Muscle layer of duodenum (tissue), 2 donors: Measurements from ENCODE around the gene CACNG4.

Experiments
- H3K27ac ChIP-seq: one replicate; pipeline ENCODE4 v1.7.0; 2013; ENCODE audit warnings: mild to moderate bottlenecking, low read length
- H3K27me3 ChIP-seq: one replicate; pipeline ENCODE4 v1.7.0; 2013; ENCODE audit warnings: low read depth, mild to moderate bottlenecking, control low read depth, low read length
- H3K36me3 ChIP-seq, 2 donors: one replicate each; pipeline ENCODE4 v1.7.0; 2013; ENCODE audit warnings: low read length in 2 of 2, control low read depth in 1 of 2, mild to moderate bottlenecking in 1 of 2; ENCODE audit not compliant: insufficient read depth in 2 of 2, control insufficient read depth in 1 of 2
- H3K4me1 ChIP-seq, 2 donors: one replicate each; pipeline ENCODE4 v1.7.0; 2013; ENCODE audit warnings: low read length in 2 of 2, mild to moderate bottlenecking in 2 of 2, control low read depth in 1 of 2, moderate library complexity in 1 of 2; ENCODE audit not compliant: insufficient read depth in 2 of 2, control insufficient read depth in 1 of 2
- H3K4me3 ChIP-seq, 2 donors: one replicate each; pipeline ENCODE4 v1.7.0; 2013; ENCODE audit warnings: low read length in 2 of 2, low read depth in 1 of 2, mild to moderate bottlenecking in 1 of 2
- H3K9me3 ChIP-seq, 2 donors: one replicate each; pipeline ENCODE4 v1.7.0; 2013; ENCODE audit warnings: low read length in 2 of 2, control low read depth in 1 of 2, mild to moderate bottlenecking in 1 of 2; ENCODE audit not compliant: control insufficient read depth in 1 of 2
- donor health status: healthy.

Gene CACNG4

GRCh38 chr17:67024736-67025135, 60.2 kb downstream of the CACNG4 start:
- no peaks in the 10 kb centered on the region for H3K27me3 ChIP-seq
- no peaks in the 10 kb centered on the region for H3K9me3 ChIP-seq
- no peaks in the 10 kb centered on the region for H3K4me1 ChIP-seq
- no peak overlapping the region for H3K27ac ChIP-seq
- no peaks in the 10 kb centered on the region for H3K36me3 ChIP-seq
- no peak overlapping the region for H3K4me3 ChIP-seq

GRCh38 chr17:67025216-67025792, 60.8 kb downstream of the CACNG4 start:
- Histone ChIP-seq H3K27ac (no peak overlapping the region), H3K4me1 (no peaks in the 10 kb centered on the region), H3K36me3 (no peaks in the 10 kb centered on the region), H3K4me3 (no peak overlapping the region), H3K27me3 (no peaks in the 10 kb centered on the region), H3K9me3 (no peaks in the 10 kb centered on the region)

GRCh38 chr17:67026341-67026740, 61.8 kb downstream of the CACNG4 start:
- Histone ChIP-seq H3K4me3 (no peak overlapping the region), H3K4me1 (no peaks in the 10 kb centered on the region), H3K9me3 (no peaks in the 10 kb centered on the region), H3K27me3 (no peaks in the 10 kb centered on the region), H3K36me3 (no peaks in the 10 kb centered on the region), H3K27ac (no peak overlapping the region)

GRCh38 chr17:67027031-67027628, 62.6 kb downstream of the CACNG4 start:
- H3K36me3 ChIP-seq = no peaks in the 10 kb centered on the region

GRCh38 chr17:67030641-67031040, 66.1 kb downstream of the CACNG4 start:
- no peaks in the 10 kb centered on the region for H3K36me3 ChIP-seq
- H3K27ac ChIP-seq = no peak overlapping the region
- no peak overlapping the region for H3K4me3 ChIP-seq
- H3K9me3 ChIP-seq = no peaks in the 10 kb centered on the region
- no peaks in the 10 kb centered on the region for H3K4me1 ChIP-seq
- no peaks in the 10 kb centered on the region for H3K27me3 ChIP-seq

More at GRCh38 chr17:67027031-67027628, 62.6 kb downstream of the CACNG4 start:
- Histone ChIP-seq H3K9me3 (no peaks in the 10 kb centered on the region), H3K27me3 (no peaks in the 10 kb centered on the region), H3K4me1 (no peaks in the 10 kb centered on the region), H3K27ac (no peak overlapping the region), H3K4me3 (no peak overlapping the region)

GRCh38 chr17:67032382-67032781, 67.9 kb downstream of the CACNG4 start:
- Histone ChIP-seq H3K4me3 (no peak overlapping the region), H3K36me3 (no peaks in the 10 kb centered on the region), H3K27me3 (no peaks in the 10 kb centered on the region), H3K27ac (no peak overlapping the region), H3K9me3 (no peaks in the 10 kb centered on the region), H3K4me1 (no peaks in the 10 kb centered on the region)

- Histone ChIP-seq H3K27ac (no peak overlapping the region), H3K27me3 (no peaks in the 10 kb centered on the region), H3K4me3 (no peak overlapping the region), H3K9me3 (no peaks in the 10 kb centered on the region), H3K4me1 (no peaks in the 10 kb centered on the region), H3K36me3 (no peaks in the 10 kb centered on the region)
These were observed 68.5 kb downstream of the CACNG4 start for GRCh38 chr17:67032985-67033384.

GRCh38 chr17:67033613-67034012, 69.1 kb downstream of the CACNG4 start:
- no peak overlapping the region for H3K4me3 ChIP-seq
- H3K27ac ChIP-seq = no peak overlapping the region
- no peaks in the 10 kb centered on the region for H3K36me3 ChIP-seq
- no peaks in the 10 kb centered on the region for H3K4me1 ChIP-seq
- no peaks in the 10 kb centered on the region for H3K9me3 ChIP-seq
- no peaks in the 10 kb centered on the region for H3K27me3 ChIP-seq

GRCh38 chr17:67035131-67036083, 70.9 kb downstream of the CACNG4 start:
- H3K4me3 ChIP-seq = no peak overlapping the region
- H3K9me3 ChIP-seq = no peaks in the 10 kb centered on the region
- H3K36me3 ChIP-seq = no peaks in the 10 kb centered on the region
- H3K27ac ChIP-seq = no peak overlapping the region
- no peaks in the 10 kb centered on the region for H3K27me3 ChIP-seq
- no peaks in the 10 kb centered on the region for H3K4me1 ChIP-seq

GRCh38 chr17:67038861-67039365, 74.4 kb downstream of the CACNG4 start:
- no peaks in the 10 kb centered on the region for H3K36me3 ChIP-seq
- H3K4me3 ChIP-seq = no peak overlapping the region
- H3K4me1 ChIP-seq = no peaks in the 10 kb centered on the region
- H3K27me3 ChIP-seq = no peaks in the 10 kb centered on the region
- no peak overlapping the region for H3K27ac ChIP-seq
- H3K9me3 ChIP-seq = no peaks in the 10 kb centered on the region

- Histone ChIP-seq H3K4me3 (no peak overlapping the region), H3K27me3 (no peaks in the 10 kb centered on the region), H3K4me1 (no peaks in the 10 kb centered on the region), H3K9me3 (no peaks in the 10 kb centered on the region), H3K27ac (no peak overlapping the region), H3K36me3 (no peaks in the 10 kb centered on the region)
These were observed 76.1 kb downstream of the CACNG4 start for GRCh38 chr17:67040652-67041051.
